ENCODE results near the gene TTBK1.

The TTBK1 gene

DNA sequence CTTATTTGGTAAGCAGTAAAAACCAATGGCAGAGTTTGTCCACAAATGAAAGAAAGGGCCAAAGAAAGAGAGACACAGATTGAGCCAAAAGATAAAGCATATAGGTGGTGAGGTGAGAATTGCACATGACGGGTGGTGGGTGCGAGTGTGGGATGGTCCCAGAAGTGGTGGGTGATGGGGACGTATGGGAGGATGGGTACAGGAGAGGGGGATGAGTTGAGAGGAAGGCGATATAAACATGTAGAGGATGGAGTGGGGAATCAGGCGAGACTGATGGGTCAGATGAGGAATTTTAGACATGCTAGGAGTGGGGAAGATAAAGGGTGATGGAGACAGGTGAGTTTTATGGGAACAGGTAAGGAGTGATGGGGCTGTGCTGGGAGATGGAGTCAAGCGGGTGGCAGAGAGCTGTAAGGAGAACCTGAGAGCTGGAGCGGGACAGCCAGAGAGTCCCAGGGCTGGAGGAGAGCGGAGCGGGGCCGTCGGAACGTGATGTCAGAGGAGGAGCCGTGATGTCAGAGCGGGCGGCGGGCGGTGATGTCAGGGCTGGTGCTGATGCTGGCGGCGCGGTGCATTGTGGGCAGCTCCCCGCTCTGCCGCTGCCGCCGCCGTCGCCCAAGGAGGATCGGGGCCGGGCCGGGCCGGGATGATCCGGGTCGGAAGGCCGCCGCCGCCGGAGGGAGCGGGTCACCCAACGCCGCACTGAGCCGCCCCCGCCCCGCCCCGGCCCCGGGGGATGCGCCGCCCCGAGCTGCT lies at the start of gene TTBK1:
TSS of gene TTBK1 (plus strand) at position 574 of the 756 bp plus-strand sequence. CDS start 3,180 bp downstream, outside the sequence.
- peak; percentile 18 for DNase-seq (ENCODE audit: low read depth)

GRCh38 chr6:43193929-43194328 lies 49.4 kb upstream of the TTBK1 start:
- DNase-seq (ENCODE audit: low read depth), result no peak

- DNase-seq (ENCODE audit: low read depth), result no peak
Observed at GRCh38 chr6:43196337-43196736, 46.9 kb upstream of the TTBK1 start.

DNA sequence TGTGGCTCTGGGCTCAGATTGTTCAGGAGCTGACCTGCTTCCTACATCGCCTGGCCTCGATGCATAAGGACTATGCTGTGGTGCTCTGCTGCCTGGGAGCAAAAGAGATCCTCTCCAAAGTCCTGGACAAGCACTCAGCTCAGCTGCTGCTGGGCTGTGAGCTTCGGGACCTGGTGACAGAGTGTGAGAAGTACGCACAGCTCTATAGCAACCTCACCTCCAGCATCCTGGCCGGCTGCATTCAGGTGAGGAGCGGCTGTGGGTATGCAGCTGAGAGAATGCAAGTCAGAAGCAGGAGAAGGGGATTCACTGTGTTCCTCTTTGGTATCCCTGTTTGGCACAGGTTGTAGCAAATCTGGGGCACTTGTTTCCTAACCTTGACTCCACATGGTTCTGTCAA lies 43.4 kb upstream of the TTBK1 start:
- DNase-seq (ENCODE audit: low read depth), result no peak

DNA sequence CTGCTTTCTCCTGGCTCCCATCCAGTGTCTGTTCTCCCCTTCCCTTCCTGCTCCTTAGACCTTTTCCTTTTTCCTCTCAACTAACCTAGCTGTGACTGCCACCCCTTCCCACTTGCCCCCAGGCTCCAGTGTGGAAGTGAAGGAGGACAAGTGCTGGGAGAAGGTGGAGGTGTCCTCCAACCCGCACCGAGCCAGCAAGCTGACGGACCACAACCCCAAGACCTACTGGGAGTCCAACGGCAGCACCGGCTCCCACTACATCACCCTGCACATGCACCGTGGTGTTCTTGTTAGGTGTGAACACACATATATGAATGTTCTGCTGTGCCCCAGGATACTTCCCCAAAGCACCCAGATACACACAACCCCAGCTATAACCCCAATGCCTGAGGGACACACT lies 42.7 kb upstream of the TTBK1 start:
- no peak for DNase-seq (ENCODE audit: low read depth)

DNA sequence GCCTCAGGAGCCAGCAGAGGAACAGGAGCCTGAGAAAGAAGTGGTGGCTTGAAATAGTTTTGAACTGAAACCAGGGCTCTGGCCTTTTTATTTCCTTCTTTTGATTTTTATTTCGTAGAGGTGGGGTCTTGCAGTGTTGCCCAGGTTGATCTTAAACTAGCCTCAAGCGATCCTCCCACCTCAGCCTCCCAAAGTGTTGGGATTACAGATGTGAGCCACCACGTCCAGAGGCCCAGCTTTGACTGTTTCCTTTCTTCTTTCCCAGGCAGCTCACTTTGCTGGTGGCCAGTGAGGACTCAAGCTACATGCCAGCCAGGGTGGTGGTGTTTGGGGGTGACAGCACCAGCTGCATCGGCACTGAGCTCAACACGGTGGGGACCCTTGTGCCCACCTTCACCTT lies 40.8 kb upstream of the TTBK1 start:
- DNase-seq (ENCODE audit: low read depth), result no peak

DNA sequence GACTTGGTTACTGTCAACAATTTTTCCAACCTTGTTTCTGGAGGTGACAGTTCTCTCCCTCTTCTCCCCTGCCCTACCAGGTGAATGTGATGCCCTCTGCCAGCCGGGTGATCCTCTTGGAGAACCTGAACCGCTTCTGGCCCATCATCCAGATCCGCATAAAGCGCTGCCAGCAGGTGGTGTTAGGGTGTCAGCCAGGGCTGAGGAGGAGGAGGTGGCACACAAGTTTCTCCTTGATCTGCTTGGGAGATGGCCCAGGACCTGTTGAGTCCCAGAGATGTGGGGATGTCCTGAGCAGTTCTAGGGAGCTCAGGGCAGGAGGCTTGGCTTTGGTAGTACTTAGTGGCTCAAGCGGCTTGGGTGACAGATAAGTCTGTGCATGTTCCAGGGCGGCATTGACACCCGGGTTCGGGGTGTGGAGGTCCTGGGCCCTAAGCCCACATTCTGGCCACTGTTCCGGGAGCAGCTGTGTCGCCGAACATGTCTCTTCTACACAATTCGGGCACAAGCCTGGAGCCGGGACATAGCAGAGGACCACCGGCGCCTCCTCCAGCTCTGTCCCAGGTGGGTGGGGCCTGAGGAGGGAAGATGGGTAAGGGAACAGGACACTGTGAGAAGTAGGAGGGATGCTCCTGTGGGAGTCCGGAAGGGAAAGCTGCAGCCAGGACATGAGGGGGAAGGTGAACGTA lies 40.1 kb upstream of the TTBK1 start:
- DNase-seq (ENCODE audit: low read depth), result no peak

DNA sequence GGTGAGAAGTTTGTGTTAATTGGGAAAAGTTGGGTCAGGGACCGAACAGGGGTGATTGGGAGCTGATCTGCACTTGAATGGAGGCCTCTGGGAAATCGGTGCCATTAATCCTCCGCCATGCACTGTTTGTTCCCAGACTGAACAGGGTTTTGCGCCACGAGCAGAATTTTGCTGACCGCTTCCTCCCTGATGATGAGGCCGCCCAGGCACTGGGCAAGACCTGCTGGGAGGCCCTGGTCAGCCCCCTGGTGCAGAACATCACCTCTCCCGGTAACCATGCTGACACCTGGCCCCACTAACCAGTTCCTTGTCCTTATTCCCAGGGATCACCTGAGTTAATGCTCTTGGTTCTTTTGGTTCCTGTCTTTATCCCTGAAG lies 39.6 kb upstream of the TTBK1 start:
- DNase-seq (ENCODE audit: low read depth), result no peak

DNA sequence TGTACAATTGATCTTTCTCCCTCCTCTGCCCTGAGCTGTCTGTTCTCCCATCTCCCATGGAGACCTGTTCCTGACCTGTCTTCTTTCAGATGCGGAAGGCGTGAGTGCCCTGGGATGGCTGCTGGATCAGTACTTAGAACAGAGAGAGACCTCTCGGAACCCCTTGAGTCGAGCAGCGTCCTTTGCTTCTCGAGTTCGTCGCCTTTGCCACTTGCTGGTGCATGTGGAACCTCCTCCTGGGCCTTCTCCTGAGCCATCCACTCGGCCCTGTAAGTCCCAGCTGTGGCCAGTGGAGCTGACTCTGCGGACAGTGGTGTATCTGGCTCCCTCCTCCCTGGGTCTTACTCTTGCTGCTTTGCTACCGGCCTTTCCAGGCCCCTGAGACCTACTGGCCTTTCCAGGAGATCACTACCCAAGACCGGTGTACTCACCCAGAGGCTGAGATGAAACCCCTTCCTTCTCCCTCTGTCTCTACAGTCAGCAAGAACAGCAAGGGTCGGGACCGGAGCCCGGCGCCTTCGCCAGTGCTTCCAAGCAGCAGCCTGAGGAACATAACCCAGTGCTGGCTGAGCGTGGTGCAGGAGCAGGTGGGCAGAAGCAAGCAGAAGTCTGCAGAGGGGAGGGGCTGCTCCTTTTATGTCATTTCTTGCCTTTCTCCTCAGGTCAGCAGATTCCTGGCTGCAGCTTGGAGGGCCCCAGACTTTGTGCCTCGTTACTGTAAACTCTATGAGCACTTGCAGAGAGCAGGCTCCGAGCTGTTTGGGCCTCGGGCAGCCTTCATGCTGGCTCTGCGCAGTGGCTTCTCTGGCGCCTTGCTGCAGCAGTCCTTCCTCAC lies 38.8 kb upstream of the TTBK1 start:
- DNase-seq (ENCODE audit: low read depth), result no peak

DNA sequence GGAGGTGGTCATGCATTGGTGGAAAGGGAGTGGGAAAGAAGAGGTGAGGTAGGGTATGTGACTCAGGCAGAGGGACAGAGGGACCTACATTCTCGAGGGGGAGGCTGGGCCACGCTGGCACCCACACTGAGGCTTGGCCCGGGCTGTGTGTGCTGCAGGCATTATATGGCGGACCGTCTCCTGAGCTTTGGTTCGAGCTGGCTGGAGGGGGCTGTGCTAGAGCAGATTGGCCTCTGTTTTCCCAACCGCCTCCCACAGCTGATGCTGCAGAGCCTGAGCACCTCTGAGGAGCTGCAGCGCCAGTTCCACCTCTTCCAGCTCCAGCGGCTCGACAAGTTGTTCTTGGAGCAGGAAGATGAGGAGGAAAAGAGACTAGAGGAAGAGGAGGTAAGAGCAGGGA lies 37.4 kb upstream of the TTBK1 start:
- DNase-seq (ENCODE audit: low read depth), result no peak

DNA sequence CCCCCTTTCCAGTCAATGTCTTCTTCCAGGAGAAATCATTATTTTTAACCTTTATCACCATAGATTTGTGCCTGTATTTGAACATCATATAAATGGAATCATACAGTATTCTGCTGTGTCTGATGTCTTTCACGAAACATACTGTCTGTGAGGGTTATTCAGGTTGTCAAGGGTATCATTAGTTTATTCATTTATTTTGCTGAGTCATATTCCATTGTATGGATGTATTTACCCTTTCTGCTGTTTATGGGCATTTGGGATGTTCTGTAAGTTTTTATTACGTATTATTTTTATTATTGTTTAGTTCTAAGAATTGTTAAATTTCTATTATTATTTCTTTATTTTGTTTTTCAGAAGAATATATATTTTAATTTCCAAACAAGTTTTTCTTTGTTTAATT lies 36.0 kb upstream of the TTBK1 start:
- DNase-seq (ENCODE audit: low read depth), result no peak

GRCh38 chr6:43211955-43212354 lies 31.3 kb upstream of the TTBK1 start:
- no peak for DNase-seq (ENCODE audit: low read depth)

GRCh38 chr6:43213431-43213830 lies 29.9 kb upstream of the TTBK1 start:
- DNase-seq (ENCODE audit: low read depth), result no peak

- DNase-seq (ENCODE audit: low read depth), result no peak
Observed at GRCh38 chr6:43215066-43215465, 28.2 kb upstream of the TTBK1 start.

DNA sequence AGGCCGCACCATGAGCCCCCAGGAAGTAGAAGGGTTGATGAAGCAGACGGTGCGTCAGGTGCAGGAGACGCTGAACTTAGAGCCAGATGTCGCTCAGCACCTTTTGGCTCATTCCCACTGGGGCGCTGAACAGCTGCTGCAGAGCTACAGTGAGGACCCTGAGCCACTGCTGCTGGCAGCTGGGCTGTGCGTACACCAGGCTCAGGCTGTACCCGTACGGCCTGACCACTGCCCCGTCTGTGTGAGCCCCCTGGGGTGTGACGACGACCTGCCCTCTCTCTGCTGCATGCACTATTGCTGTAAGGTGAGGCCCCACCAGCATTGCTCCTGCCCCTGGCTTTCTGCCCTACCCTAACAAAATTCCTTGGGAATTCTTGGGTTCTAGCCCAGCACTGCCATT lies 27.1 kb upstream of the TTBK1 start:
- DNase-seq (ENCODE audit: low read depth), result no peak

GRCh38 chr6:43217351-43217750 lies 25.9 kb upstream of the TTBK1 start:
- no peak for DNase-seq (ENCODE audit: low read depth)

DNA sequence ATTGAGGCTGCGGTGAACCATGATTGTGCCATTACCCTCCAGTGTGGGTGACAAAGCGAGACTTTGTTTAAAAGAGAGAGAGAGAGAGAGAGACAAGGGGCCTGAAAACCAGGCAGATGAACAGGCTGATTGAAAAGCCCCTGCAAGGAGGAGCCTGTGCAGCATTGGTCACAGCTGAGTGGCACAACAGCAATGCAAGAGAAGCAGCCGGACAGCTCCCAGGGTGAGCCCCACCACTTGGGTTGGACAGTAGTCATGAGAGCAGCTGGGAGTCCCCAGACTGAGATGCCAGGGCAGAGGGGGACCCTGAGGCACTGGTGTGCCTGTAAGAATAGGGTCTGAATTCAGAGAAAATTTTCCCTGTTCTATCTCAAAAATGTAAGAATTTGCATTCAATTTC lies 24.2 kb upstream of the TTBK1 start:
- DNase-seq (ENCODE audit: low read depth), result no peak

GRCh38 chr6:43219814-43220213 lies 23.5 kb upstream of the TTBK1 start:
- no peak for DNase-seq (ENCODE audit: low read depth)

- DNase-seq (ENCODE audit: low read depth), result no peak
Observed at GRCh38 chr6:43220439-43220951, 22.8 kb upstream of the TTBK1 start.

DNA sequence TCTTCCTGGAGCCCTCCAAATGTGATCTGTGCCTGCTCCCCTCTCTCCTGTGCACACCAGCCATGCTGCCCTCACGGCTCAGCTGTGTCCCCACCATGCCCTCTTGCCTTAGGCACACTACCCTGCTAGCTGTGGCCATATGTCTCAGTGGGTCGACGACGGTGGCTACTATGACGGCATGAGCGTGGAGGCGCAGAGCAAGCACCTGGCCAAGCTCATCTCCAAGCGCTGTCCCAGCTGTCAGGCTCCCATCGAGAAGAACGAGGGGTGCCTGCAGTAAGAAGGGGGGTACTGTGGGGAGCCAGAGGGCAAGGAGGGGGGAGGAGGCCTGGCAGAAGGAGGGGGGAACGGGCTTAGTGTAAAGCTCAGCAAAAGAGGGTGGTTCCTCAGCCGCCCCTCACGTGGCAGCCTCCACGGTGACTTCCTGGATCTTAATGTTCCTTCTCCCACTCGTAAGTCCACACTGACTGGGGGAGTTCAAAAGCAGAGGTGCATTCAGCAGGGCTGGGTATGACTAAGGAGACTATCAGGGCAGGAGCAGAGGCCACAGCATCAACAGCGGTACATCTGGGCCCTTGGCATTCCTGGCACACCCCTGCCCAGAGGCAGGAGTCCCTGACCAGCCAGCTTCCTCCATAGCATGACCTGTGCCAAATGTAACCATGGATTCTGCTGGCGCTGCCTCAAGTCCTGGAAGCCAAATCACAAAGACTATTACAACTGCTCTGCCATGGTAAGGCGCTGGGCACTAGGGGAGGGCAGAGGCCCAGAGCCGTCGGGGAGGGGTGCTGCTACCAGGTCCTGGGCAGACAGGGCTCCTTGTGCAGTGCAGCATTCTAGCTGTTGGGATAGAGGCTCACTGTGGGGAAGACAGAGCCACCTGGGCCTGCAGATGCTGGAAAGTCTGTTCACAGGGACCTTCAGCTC lies 22.0 kb upstream of the TTBK1 start:
- DNase-seq (ENCODE audit: low read depth), result no peak

GRCh38 chr6:43222418-43223059 lies 20.7 kb upstream of the TTBK1 start:
- DNase-seq (ENCODE audit: low read depth), result no peak

Data from T-helper 22 cell (primary cell).